Mesendoderm (in vitro differentiated cells): ENCODE measurements around the gene CDC5L.
A peak's percentile ranks its signal among the peaks of the same experiment; 100 is the strongest.

Source experiments
- DNase-seq: peaks from one replicate; pipeline ENCODE4 v3.0.0; 2013
- H2AK5ac ChIP-seq: 2 replicates; pipeline ENCODE4 v1.6.1; 2013; ENCODE audit warnings: low read length, inconsistent platforms
- H2BK120ac ChIP-seq: 2 replicates; pipeline ENCODE4 v1.6.1; 2013; ENCODE audit warnings: low read depth, mild to moderate bottlenecking, low read length, moderate library complexity, mixed read lengths
- H2BK15ac ChIP-seq: replicated peaks from 2 replicates; pipeline ENCODE4 v1.6.1; 2013; ENCODE audit warnings: low read depth, mild to moderate bottlenecking, moderate library complexity
- H2BK5ac ChIP-seq: 2 replicates; pipeline ENCODE4 v1.6.1; 2013; ENCODE audit warnings: low read length, inconsistent platforms
- H3K18ac ChIP-seq: 2 replicates; pipeline ENCODE4 v1.6.1; 2013; ENCODE audit warnings: mild to moderate bottlenecking, low read length, mixed read lengths
- H3K23ac ChIP-seq: one replicate; pipeline ENCODE4 v1.6.1; 2013; ENCODE audit warnings: low read length
- H3K27ac ChIP-seq: 2 replicates; pipeline ENCODE4 v1.5.1; 2013; ENCODE audit warnings: low read depth, mild to moderate bottlenecking, inconsistent platforms, low read length, moderate library complexity
- H3K27me3 ChIP-seq: 2 replicates; pipeline ENCODE4 v1.6.1; 2013; ENCODE audit warnings: low read length, control low read depth, mild to moderate bottlenecking, inconsistent platforms; ENCODE audit not compliant: insufficient read depth, poor library complexity
- H3K36me3 ChIP-seq: 2 replicates; pipeline ENCODE4 v1.6.1; 2013; ENCODE audit warnings: low read length, inconsistent platforms; ENCODE audit not compliant: control insufficient read depth, insufficient read depth
- H3K4ac ChIP-seq: one replicate; pipeline ENCODE4 v1.6.1; 2013; ENCODE audit warnings: low read depth, mild to moderate bottlenecking, low read length, moderate library complexity
- H3K4me1 ChIP-seq: 2 replicates; pipeline ENCODE4 v1.6.1; 2013; ENCODE audit warnings: low read depth, low read length, inconsistent platforms; ENCODE audit not compliant: control insufficient read depth
- H3K4me2 ChIP-seq: 2 replicates; pipeline ENCODE4 v1.6.1; 2013; ENCODE audit warnings: low read length
- H3K4me3 ChIP-seq: 2 replicates; pipeline ENCODE4 v1.5.1; 2013; ENCODE audit warnings: mild to moderate bottlenecking, low read length
- H3K56ac ChIP-seq: one replicate; pipeline ENCODE4 v1.6.1; 2013; ENCODE audit warnings: low read length
- H3K79me1 ChIP-seq: 2 replicates; pipeline ENCODE4 v1.6.1; 2013; ENCODE audit warnings: low read length, inconsistent platforms
- H3K79me2 ChIP-seq: 2 replicates; pipeline ENCODE4 v1.6.1; 2013; ENCODE audit warnings: mild to moderate bottlenecking, low read length; ENCODE audit not compliant: control insufficient read depth, insufficient read depth
- H3K9ac ChIP-seq: 2 replicates; pipeline ENCODE4 v1.6.1; 2013; ENCODE audit warnings: low read length, inconsistent platforms
- H4K5ac ChIP-seq: one replicate; pipeline ENCODE4 v1.6.1; 2013; ENCODE audit warnings: low read length
- H4K8ac ChIP-seq: one replicate; pipeline ENCODE4 v1.6.1; 2013; ENCODE audit warnings: low read depth, mild to moderate bottlenecking, control low read depth, low read length, moderate library complexity
- WGBS: extraction: QIAGEN DNeasy Blood & Tissue Kit; methylation state at CpG from one replicate; pipeline ENCODE4 v1.1.7; 2013; ENCODE audit warnings: low lambda C conversion rate, missing lambda C conversion rate; ENCODE audit not compliant: insufficient coverage; ENCODE audit errors: extremely low coverage; 5-methylcytosine and 5-hydroxymethylcytosine counted together

Gene CDC5L

GRCh38 chr6:44390158-44390683, 2.7 kb downstream of the CDC5L start:
- Histone ChIP-seq H3K79me1 (peaks cover 8% of the 10 kb centered on the region), H3K56ac (peak overlapping the region; percentile 17), H3K4ac (no peak overlapping the region), H2BK5ac (no peak overlapping the region), H2AK5ac (no peak overlapping the region), H2BK15ac (no peak overlapping the region), H3K23ac (no peak overlapping the region), H2BK120ac (no peak overlapping the region), H3K27ac (no peak overlapping the region), H3K9ac (no peak overlapping the region), H3K36me3 (peaks cover 1% of the 10 kb centered on the region), H4K8ac (no peak overlapping the region), H3K4me2 (no peak overlapping the region), H3K18ac (no peak overlapping the region), H3K4me3 (no peak overlapping the region), H3K79me2 (peaks cover 28% of the 10 kb centered on the region), H3K27me3 (no peaks in the 10 kb centered on the region), H4K5ac (no peak overlapping the region), H3K4me1 (peaks cover 7% of the 10 kb centered on the region)
- no peak for DNase-seq
- WGBS, result no CpG with 5 or more reads among the region's 1 CpG

- Histone ChIP-seq H4K8ac (no peak overlapping the region), H2BK5ac (no peak overlapping the region), H3K56ac (no peak overlapping the region), H3K79me1 (peaks cover under 1% of the 10 kb centered on the region), H3K36me3 (peaks cover 5% of the 10 kb centered on the region), H3K18ac (no peak overlapping the region), H3K4me3 (no peak overlapping the region), H3K9ac (no peak overlapping the region), H3K4ac (no peak overlapping the region), H3K79me2 (peaks cover 4% of the 10 kb centered on the region), H3K4me1 (no peaks in the 10 kb centered on the region), H3K4me2 (no peak overlapping the region), H4K5ac (no peak overlapping the region), H2BK120ac (no peak overlapping the region), H2BK15ac (no peak overlapping the region), H3K27ac (no peak overlapping the region), H3K27me3 (no peaks in the 10 kb centered on the region), H2AK5ac (no peak overlapping the region), H3K23ac (no peak overlapping the region)
- DNase-seq, result no peak
- WGBS, result no CpG with 5 or more reads among the region's 2 CpGs
These were observed 8.0 kb downstream of the CDC5L start for GRCh38 chr6:44395501-44395900.

DNA sequence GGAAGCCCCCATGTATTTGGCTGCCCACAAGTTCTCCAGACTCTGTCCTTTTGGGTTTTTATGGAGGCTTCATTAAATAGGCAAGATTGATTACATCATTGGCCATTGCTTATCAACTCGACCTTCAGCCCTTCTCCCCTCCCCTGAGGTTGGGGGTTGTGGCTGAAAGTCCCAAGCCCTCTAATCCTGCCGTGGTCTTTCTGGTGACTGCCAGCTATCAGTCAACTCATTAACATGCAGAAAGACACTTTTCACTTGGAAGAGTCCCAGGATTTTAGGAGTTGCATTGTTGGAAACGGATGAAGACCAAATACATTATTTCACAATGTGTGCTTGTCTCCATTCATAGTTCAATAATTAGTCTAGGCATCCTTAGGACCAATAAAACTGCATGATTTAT, 9.5 kb downstream of the CDC5L start:
- WGBS, result no CpG with 5 or more reads among the region's 3 CpGs
- Histone ChIP-seq H3K27ac (no peak overlapping the region), H3K4me3 (no peak overlapping the region), H3K36me3 (peaks cover 8% of the 10 kb centered on the region), H2AK5ac (no peak overlapping the region), H3K9ac (no peak overlapping the region), H2BK15ac (no peak overlapping the region), H3K4me1 (no peaks in the 10 kb centered on the region), H2BK5ac (no peak overlapping the region), H3K18ac (no peak overlapping the region), H3K27me3 (no peaks in the 10 kb centered on the region), H3K79me1 (peaks cover 6% of the 10 kb centered on the region), H3K4me2 (no peak overlapping the region), H4K8ac (no peak overlapping the region), H3K79me2 (peaks cover 5% of the 10 kb centered on the region), H3K4ac (no peak overlapping the region), H2BK120ac (no peak overlapping the region), H4K5ac (no peak overlapping the region), H3K56ac (no peak overlapping the region), H3K23ac (no peak overlapping the region)
- no peak for DNase-seq

GRCh38 chr6:44397424-44398164, 10.1 kb downstream of the CDC5L start:
- no peaks in the 10 kb centered on the region for H3K27me3 ChIP-seq
- H3K27ac ChIP-seq, result no peak overlapping the region
- H3K4ac ChIP-seq, result no peak overlapping the region
- H3K18ac ChIP-seq, result no peak overlapping the region
- no peak overlapping the region for H3K4me2 ChIP-seq
- no peak overlapping the region for H3K9ac ChIP-seq
- no peak overlapping the region for H3K4me3 ChIP-seq
- no peak overlapping the region for H2AK5ac ChIP-seq
- no peak overlapping the region for H2BK5ac ChIP-seq
- no CpG with 5 or more reads among the region's 1 CpG for WGBS
- no peaks in the 10 kb centered on the region for H3K4me1 ChIP-seq
- peaks cover 8% of the 10 kb centered on the region for H3K36me3 ChIP-seq
- no peak for DNase-seq
- no peak overlapping the region for H4K8ac ChIP-seq
- no peak overlapping the region for H3K23ac ChIP-seq
- H4K5ac ChIP-seq, result no peak overlapping the region
- H3K79me2 ChIP-seq, result peaks cover 5% of the 10 kb centered on the region
- H3K79me1 ChIP-seq, result peaks cover 6% of the 10 kb centered on the region
- H3K56ac ChIP-seq, result no peak overlapping the region
- no peak overlapping the region for H2BK15ac ChIP-seq
- H2BK120ac ChIP-seq, result no peak overlapping the region

DNA sequence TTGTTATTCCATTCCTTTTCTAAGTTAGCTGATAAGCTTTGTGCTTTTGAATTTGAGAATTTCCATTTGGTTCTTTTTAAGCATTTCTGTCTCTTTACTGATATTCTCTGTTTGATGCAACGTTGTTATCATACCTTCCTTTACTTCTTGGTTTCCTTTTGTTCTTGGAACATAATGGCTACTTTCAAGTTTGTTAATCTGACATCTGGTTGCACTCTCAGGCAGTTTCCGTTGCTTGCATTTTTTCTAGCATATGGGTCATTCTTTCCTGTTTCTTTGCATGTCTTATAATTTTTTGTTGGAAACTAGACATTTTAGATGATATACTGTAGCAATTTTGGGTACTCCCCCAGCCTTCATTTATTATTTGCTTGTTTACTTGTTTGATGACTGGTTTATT, 12.5 kb downstream of the CDC5L start:
- H4K8ac ChIP-seq, result no peak overlapping the region
- DNase-seq, result no peak
- H3K4ac ChIP-seq, result no peak overlapping the region
- no peak overlapping the region for H4K5ac ChIP-seq
- H3K23ac ChIP-seq, result no peak overlapping the region
- WGBS, result no CpG with 5 or more reads among the region's 2 CpGs
- H2BK5ac ChIP-seq, result no peak overlapping the region
- H3K27me3 ChIP-seq, result no peaks in the 10 kb centered on the region
- peaks cover 5% of the 10 kb centered on the region for H3K79me2 ChIP-seq
- no peak overlapping the region for H3K9ac ChIP-seq
- H3K4me1 ChIP-seq, result no peaks in the 10 kb centered on the region
- H3K18ac ChIP-seq, result no peak overlapping the region
- H2BK15ac ChIP-seq, result no peak overlapping the region
- H3K4me2 ChIP-seq, result no peak overlapping the region
- no peak overlapping the region for H2AK5ac ChIP-seq
- no peak overlapping the region for H2BK120ac ChIP-seq
- no peak overlapping the region for H3K4me3 ChIP-seq
- peaks cover 6% of the 10 kb centered on the region for H3K79me1 ChIP-seq
- no peak overlapping the region for H3K56ac ChIP-seq
- peaks cover 12% of the 10 kb centered on the region for H3K36me3 ChIP-seq
- no peak overlapping the region for H3K27ac ChIP-seq

DNA sequence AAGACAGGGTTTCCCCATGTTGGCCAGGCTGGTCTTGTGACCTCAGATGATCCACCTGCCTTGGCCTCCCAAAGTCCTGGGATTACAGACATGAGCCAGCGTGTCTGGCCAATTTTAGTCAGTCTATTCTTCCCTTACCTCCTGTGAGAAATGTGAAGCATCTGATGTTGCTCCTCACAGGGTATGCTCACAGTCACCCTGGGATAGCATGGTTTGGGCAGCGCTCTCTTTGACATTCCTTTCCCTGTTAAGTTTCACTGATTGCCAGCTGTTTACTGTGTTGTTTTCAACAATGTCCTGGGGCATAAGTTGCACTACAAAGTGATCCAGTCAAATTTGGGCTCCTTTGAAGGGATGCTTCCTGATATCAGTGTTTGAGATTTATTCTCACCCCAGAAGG, 13.1 kb downstream of the CDC5L start:
- no peak overlapping the region for H4K8ac ChIP-seq
- H3K18ac ChIP-seq, result no peak overlapping the region
- H2BK120ac ChIP-seq, result no peak overlapping the region
- no peak overlapping the region for H3K4ac ChIP-seq
- H2BK15ac ChIP-seq, result no peak overlapping the region
- no peak overlapping the region for H3K9ac ChIP-seq
- no CpG with 5 or more reads among the region's 2 CpGs for WGBS
- no peak overlapping the region for H4K5ac ChIP-seq
- DNase-seq, result no peak
- no peak overlapping the region for H3K56ac ChIP-seq
- H3K79me2 ChIP-seq, result peaks cover 5% of the 10 kb centered on the region
- no peak overlapping the region for H2AK5ac ChIP-seq
- H3K79me1 ChIP-seq, result peaks cover 6% of the 10 kb centered on the region
- H3K4me3 ChIP-seq, result no peak overlapping the region
- no peak overlapping the region for H3K23ac ChIP-seq
- H3K36me3 ChIP-seq, result peaks cover 14% of the 10 kb centered on the region
- no peaks in the 10 kb centered on the region for H3K4me1 ChIP-seq
- H3K4me2 ChIP-seq, result no peak overlapping the region
- H3K27me3 ChIP-seq, result no peaks in the 10 kb centered on the region
- H3K27ac ChIP-seq, result no peak overlapping the region
- no peak overlapping the region for H2BK5ac ChIP-seq
